Measurements from ENCODE around the gene SMARCD1.

SMARCD1 gene

GRCh38 chr12:50061946-50062686 is 23.0 kb upstream of the SMARCD1 start:
- DNase-seq (ENCODE audit: extremely low read depth, insufficient read length): no peak
- H3K27me3 ChIP-seq (replicated peaks; ENCODE audit: control insufficient read depth, insufficient read depth, low read length): peaks cover 4% of the 10 kb centered on the region
- no peak for TF ChIP-seq CTCF (IDR thresholded peaks at IDR 0.05; ENCODE audit: insufficient read depth, low read length, poor library complexity, severe bottlenecking)
- H3K36me3 ChIP-seq (ENCODE audit: control insufficient read depth, insufficient read depth, low read length): no peaks in the 10 kb centered on the region
- H3K4me3 ChIP-seq (replicated peaks; ENCODE audit: low read depth, low read length): no peak overlapping the region

GRCh38 chr12:50062728-50063460 is 22.2 kb upstream of the SMARCD1 start:
- Histone ChIP-seq H3K36me3 (ENCODE audit: control insufficient read depth, insufficient read depth, low read length) (no peaks in the 10 kb centered on the region), H3K27me3 (replicated peaks; ENCODE audit: control insufficient read depth, insufficient read depth, low read length) (peaks cover 4% of the 10 kb centered on the region), H3K4me3 (replicated peaks; ENCODE audit: low read depth, low read length) (no peak overlapping the region)
- TF ChIP-seq CTCF (IDR thresholded peaks at IDR 0.05; ENCODE audit: insufficient read depth, low read length, poor library complexity, severe bottlenecking): no peak
- DNase-seq (ENCODE audit: extremely low read depth, insufficient read length): no peak

GRCh38 chr12:50065726-50066310 is 19.3 kb upstream of the SMARCD1 start:
- TF ChIP-seq CTCF (IDR thresholded peaks at IDR 0.05; ENCODE audit: insufficient read depth, low read length, poor library complexity, severe bottlenecking): no peak
- H3K36me3 ChIP-seq (ENCODE audit: control insufficient read depth, insufficient read depth, low read length): no peaks in the 10 kb centered on the region
- H3K4me3 ChIP-seq (replicated peaks; ENCODE audit: low read depth, low read length): no peak overlapping the region
- peaks cover 2% of the 10 kb centered on the region for H3K27me3 ChIP-seq (replicated peaks; ENCODE audit: control insufficient read depth, insufficient read depth, low read length)
- no peak for DNase-seq (ENCODE audit: extremely low read depth, insufficient read length)

- peaks cover 2% of the 10 kb centered on the region for H3K27me3 ChIP-seq (replicated peaks; ENCODE audit: control insufficient read depth, insufficient read depth, low read length)
- no peaks in the 10 kb centered on the region for H3K36me3 ChIP-seq (ENCODE audit: control insufficient read depth, insufficient read depth, low read length)
- no peak for DNase-seq (ENCODE audit: extremely low read depth, insufficient read length)
- TF ChIP-seq CTCF (IDR thresholded peaks at IDR 0.05; ENCODE audit: insufficient read depth, low read length, poor library complexity, severe bottlenecking): no peak
- no peak overlapping the region for H3K4me3 ChIP-seq (replicated peaks; ENCODE audit: low read depth, low read length)
Measured at GRCh38 chr12:50066402-50066801, 18.7 kb upstream of the SMARCD1 start.

- no peak for TF ChIP-seq CTCF (IDR thresholded peaks at IDR 0.05; ENCODE audit: insufficient read depth, low read length, poor library complexity, severe bottlenecking)
- Histone ChIP-seq H3K4me3 (replicated peaks; ENCODE audit: low read depth, low read length) (no peak overlapping the region), H3K27me3 (replicated peaks; ENCODE audit: control insufficient read depth, insufficient read depth, low read length) (peaks cover 4% of the 10 kb centered on the region), H3K36me3 (ENCODE audit: control insufficient read depth, insufficient read depth, low read length) (no peaks in the 10 kb centered on the region)
- no peak for DNase-seq (ENCODE audit: extremely low read depth, insufficient read length)
Measured at GRCh38 chr12:50069069-50069468, 16.1 kb upstream of the SMARCD1 start.
